HG02571 (cell line): ENCODE data around the gene OR2F2.

ENCODE experiments used
- ATAC-seq: cut with Tn5 transposase; IDR thresholded peaks from one replicate; pipeline ENCODE4 v1.9.1; 2021; ENCODE audit warnings: mild to moderate bottlenecking, moderate library complexity; ENCODE audit not compliant: unreplicated experiment

The OR2F2 gene

DNA sequence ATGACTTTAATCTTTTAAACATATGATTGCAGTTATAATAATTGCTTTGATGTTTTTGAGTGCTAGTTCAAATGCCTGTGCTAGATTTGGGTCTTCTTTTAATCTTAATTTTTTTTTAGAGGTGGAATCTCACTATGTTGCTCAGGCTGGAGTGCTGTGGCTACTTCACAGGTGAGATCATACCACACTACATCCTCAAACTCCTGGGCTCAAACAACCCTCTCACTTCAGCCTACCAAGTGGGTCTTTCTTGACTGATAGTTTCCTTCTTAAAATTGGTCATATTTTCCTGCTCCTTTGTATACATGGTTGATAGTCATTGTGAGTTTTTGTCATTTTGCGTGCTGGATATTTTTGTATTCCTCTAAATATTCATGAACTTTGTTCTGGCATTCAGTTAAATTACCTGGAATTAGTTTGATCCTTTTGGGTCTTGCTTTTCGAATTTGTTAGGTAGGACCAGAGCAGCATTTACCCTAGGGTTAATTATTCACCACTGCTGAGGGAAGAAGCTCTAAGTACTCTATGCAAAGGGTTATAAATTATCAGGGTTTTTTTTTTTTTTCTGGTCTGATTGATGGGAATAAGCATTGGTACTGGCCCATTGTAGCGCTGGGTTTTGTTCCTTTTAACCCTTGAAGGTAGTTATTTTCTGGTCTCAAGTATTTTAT, 21.0 kb upstream of the OR2F2 start:
- ATAC-seq: no peak

DNA sequence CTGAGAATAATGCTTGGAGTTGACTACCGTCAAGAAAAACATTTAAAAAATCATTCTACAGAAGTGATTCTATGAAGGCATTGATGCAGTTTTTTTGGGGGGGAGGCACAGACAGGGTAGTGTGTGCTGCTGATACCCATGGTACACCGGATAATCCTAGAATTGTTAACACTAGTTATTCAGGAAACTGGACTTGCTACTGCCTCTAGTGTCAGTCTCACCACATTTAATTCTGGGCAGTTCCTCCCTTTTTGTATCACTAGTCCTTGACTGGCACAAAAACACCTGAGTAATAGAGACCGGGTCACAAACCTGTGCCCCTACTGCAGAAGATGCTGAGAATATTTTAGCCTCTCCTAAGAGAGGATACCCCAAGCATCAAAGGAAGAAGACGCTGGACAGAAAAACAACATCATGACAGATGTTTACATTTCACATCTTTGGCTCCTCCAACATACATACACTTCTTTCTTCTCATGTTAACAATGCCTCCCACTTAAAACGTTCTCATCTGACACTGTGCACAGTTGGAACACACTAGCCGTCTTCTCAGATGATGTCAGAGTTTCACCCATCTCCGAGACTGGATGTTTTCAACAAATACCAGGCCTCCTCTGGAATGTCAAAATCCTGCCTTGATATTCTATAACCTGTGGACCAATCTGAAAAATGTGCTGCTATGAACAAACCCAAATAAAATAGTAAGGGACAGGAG, 19.9 kb upstream of the OR2F2 start:
- ATAC-seq: no peak

DNA sequence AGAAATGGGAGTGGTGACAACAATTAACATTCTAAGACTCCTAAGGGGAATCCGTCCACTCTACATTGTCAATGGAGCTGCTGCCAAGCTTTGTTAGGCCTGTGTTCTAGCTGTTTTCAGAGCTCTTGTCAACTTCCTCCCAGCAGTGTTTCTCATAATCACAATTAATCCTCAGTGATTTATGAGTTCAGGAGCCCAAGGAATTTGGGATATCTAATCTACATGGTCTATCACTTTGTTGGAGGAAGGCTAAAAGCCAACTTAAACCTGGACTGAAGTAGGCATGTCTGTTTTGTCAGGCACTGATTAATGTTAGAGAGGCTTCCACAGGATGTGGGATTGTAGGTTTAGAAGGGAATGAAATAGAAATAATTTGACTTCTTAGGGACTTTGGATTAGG, 10.2 kb upstream of the OR2F2 start:
- no peak for ATAC-seq

DNA sequence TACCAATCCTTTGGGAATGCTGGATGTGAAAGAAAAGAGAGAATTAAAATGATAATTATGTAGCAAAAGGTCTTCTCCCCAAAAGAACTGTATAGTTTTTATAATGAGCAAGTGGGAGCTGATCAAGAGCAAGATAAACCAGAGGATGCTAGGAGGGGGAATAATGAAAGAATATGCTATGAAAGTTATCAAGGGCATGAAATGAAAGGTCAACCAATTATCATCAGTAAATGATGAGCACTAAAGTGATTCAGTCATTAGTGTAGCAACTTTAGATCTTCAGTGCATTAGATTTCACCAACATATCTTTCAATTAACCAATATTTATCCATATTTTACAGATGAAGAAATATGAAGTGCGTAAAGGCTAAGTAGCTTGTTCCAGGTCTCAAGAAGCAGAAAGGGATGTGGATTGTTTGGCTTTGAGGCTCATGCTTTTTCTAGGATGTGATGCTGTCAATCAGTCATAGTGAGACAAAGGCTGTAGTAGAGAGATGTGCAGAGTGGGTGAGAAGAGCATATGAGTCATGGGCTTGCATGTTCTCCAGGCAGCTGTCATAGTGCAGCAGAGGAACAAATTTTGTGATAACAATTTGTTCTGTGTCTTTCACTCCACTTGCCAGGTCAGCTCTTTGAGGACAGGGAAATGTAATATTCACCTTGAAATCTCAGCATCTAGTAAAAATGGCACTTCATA, 5.7 kb upstream of the OR2F2 start:
- ATAC-seq: peak; percentile 53

DNA sequence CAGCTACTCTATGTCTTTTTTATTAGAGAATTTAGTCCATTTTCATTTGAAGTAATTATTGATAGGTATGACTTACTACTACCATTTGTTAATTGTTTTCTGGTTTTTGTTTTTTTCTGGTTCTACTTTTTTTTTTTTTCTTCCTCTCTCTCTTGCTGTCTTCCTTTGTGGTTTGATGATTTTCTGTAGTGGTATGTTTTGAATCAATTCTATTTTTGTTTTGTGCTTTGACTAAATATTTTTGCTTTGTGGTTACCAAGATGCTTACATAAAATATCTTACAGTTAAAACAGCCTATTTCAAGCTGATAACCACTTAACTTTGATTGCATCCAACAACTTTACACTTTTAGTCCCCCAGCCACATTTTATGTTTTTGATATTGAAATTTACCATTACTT, 3.3 kb upstream of the OR2F2 start:
- ATAC-seq: no peak

DNA sequence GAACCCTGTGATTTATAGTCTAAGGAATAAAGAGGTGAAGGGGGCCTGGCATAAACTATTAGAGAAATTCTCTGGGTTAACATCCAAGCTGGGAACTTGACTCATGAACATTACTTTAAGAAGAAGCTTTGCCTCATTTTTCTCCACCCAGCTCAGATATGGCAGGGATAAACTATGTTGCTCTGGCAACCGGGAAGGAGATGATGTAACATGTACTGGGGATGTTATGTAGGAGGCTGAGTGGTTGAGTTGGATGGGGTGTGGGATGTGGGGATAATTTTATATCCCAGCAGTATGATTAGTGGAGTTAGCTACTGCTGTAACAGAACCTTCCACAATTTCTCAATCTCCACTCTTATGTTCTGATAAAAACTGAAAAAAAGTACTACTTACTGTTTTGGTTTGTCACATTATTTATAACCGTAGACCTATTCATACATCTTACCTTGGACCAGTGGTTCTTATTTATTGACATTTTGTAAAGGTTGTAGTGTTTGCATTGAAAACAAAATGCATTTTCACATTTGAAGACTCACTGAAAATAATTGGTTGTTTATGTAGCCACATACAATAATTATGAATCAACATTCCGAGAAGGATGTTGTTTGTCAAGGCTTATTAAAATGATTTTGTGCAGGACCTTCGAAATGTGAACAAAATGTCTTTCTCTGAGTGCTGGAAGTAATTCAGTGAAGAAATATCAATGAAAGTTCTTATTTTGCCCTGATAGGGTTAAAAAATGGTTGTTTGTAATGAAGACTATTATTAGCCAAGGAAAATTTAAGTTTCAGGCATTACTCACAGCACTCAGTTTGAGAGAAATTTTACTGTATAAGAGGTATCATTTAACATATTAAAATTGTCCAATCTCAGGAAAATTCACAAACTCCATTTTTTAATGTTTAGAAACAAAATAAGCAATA, 1.3 kb downstream of the OR2F2 start:
- ATAC-seq: no peak

DNA sequence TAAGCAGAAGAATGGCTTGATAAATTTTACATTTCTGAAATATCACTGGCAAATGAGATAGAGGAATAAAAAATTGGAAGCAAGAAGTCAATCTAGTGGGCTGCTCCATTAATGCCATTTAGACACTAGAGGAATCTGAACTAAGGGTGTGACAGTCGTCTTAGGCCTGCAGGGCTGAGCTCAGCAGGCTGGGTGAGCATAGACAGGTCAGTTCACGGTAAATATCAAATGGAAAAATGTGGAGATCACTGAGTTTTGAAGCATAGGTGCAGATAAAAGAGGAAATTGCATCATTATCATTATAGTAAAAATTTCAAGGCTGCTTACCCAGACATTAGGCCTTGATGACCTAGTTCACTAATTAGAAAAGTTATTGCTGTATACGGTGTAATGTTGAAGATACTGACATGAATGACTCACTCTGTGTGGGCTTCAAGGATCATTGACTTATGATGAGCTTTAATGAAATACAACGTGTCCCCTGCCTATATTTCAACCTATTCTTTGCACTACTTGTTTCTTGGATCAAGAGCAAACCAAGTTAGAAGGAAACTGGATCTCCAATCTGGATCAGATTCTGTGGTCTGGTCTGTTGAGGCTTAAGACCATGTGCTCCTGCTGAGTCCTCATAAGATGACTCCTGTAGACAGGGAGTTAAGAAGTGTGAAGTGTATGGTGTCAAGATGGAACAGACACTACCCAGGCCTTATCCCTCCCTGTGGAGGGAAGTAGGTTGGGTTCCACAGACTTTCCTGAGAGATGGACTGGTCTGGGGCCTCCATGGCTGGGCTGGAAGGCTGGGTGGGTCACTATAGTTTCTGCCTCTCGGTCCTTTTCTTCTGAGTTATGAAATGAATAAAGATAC, 3.6 kb downstream of the OR2F2 start:
- no peak for ATAC-seq

DNA sequence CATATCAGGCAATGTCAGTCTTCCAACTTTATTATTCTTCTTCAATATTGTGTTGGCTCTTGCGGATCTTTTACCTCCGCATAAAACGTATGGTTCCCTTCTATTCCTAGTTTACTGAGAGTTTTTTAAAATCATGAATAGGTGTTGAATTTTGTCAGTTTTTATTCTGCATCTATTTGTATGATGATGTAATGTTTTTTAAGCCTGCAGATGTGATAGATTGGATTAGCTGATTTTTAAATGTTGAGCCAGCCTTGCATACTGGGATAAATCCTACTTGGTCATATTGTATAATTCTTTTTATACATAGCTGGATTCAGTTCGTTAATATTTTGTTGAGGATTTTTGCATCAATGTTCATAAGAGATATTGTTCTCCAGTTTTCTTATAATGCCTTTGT, 10.4 kb downstream of the OR2F2 start:
- ATAC-seq: no peak

DNA sequence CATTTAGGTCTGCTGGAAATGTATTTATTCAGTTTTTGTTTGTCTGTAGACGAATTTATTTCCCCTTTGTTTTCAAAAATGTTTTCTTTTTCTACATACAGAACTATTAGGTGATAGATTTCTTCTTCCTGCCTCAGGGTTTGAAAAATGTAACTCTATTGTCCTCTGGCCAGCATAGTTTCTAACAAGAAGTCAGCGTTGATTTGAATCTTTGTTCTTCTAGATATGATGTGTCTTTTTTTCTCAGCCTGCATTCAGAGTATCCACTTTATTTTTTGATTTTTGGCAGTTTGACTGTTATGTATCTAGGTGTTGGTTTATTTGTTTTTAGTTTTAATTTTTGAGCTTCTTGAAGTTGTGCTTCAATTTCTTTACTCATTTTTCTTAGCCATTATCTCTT, 12.1 kb downstream of the OR2F2 start:
- no peak for ATAC-seq

DNA sequence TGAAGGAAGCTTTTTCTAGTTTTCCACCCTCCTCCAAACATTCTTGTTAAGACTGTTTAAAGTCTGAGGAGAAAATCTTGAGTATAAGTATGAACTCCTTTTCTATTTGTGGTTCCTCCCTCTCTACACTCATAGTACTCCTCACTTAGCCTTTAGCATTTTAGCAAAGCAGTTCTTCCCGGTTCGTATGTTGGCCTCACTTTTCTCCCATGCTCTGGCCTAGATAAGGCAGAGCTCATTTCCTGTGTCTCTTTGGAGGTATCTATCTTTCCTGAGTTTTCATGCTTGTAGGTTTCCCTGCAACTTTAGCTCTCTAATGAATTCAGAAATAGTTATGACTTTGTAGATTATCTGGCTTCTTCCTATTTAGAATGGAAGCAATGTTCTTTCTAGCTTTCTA, 13.7 kb downstream of the OR2F2 start:
- ATAC-seq: no peak

DNA sequence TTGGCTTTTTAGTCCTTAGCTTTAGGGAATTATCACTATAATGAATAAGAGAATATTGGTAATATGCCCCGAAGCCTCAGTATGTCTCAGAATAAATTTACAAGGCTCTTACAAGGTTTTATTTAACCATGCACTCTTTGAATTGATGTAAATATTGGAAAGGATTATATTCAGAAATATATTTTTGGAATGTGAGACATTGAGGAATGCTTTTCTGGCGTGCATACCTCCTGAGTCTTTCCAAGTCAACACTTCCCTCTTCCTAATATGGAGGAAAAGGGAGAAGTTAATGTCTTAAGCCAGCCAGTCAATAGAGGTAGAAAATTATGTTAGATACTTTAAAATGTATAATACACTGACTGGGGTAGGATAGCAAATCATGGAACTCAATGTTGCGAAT, 18.4 kb downstream of the OR2F2 start:
- ATAC-seq: no peak

DNA sequence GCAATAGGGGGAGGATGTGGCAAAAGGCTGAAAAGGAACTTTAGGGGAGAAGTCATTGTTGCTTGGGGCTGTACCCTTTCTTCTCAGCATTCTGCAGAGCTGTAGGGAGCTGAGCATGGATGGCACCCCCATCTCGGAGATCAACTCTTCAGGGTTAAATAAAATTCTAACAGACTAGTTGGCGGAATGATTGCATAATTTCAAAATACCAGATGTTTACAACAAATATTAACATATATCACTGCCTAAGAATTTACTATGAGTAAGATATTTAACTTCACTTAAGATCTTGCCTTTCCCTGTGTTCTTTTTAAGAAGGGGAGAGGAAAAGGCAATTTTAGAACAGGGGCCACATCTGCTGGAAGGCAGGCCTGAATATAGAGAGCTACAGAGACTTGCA, 19.1 kb downstream of the OR2F2 start:
- no peak for ATAC-seq

DNA sequence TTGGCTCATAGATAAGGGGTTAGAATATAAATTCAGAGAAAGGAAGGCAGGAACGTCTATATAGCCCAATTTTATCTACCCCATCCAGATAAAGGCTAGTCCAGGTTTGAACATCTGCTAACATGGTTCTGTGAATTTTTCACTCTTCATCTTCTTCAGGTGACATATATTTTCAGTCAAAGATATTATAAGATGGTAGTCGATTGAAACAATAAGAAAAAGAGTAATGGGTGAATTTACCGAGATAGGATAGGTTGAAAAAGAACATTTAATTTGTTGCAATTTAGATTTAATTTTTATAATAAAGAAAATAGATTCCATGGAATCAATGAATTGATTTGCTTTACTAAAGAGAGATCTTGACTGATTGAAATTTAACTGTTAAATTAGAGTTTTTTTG, 19.5 kb downstream of the OR2F2 start, which contains the start of gene OR2F1:
Gene OR2F1 (plus strand): TSS at position 301 of the 400 bp plus-strand sequence. CDS start 5,127 bp downstream, outside the sequence.
- ATAC-seq: no peak

DNA sequence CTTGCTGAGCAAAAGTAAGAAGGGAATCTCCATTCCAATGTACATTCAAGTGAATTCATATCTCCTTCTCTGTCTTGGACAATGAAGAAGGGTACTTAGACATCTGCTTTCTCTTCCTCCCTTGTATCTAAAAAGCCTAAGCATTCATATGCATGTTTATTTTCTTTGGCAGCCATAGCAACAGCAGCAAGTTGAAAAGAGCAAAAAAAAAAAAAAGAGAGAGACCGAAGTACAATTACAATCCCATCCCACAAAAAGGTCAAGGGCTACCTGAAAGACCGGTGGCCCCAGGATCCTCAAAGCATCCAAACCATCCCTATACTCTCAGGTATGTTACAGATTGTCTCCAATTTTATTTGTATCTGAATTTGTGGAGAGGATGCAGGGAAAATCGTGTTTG, 23.7 kb downstream of the OR2F2 start:
- no peak for ATAC-seq

DNA sequence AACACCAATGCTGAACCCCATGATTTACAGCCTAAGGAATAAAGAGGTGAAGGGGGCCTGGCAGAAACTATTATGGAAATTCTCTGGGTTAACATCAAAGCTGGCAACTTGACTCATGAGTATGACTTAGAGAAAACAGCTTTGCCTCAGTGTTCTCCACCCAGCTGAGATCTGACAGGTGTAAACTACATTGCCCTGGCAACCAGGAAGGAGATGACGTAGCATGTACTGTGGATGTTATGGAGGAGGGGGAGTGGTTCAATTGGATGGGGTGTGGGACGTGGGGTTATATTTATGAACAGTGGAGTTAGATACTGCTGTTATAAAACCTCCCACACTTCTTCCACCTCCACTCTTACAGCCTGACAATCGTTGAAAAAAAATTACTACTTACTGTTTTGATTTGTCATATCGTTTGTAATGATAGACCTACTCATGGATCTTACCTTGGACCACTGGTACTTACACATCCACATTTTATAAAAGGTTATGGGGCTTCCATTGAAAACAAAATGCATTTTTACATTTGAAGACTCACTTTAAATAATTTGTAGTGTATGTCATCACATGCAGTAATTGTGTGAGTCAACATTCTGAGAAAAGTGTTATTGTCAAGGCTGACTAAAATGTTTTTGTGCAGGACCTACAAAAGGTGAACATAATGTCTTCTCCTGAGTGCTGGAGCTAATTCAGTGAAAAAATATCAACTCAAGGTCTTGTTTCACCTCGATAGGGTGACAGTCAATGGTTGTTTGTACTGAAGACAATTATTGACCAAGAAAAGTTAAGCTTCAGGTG, 26.0 kb downstream of the OR2F2 start:
- ATAC-seq: no peak

DNA sequence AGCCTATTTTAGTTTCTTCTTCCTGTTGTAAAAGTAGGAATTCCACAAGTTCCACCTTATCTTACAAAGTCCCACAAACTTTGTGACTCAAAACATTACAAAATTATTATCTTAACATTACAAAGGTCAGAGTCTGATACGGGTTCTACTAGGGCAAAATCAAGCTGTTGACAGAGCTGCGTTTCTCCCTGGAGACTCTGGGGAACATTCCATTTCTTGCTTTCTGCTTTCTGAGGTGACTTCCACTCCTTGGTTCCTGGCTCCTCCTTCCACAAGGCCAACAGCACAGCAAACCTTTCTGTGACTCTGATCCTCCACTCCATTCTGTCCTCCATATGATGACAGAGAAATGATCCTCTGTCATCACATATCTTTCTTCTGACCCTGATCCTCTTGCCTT, 30.2 kb downstream of the OR2F2 start:
- no peak for ATAC-seq

DNA sequence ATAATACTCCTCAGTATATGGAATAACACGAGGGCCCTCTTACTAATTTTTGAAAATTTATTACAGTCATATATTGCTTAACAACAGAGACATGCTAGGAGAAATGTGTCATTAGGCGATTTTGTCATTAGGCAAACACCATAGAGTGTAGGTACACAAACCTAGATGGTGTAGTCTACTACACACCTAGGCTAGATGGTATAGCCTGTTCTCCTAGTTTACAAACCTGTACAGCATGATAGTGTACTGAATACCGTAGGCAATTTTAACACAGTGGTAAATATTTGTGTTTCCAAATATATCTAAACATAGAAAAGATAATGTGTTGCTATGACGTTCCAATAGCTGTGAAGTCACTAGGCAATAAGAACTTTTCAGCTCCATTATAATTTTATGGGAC, 32.4 kb downstream of the OR2F2 start:
- ATAC-seq: no peak

DNA sequence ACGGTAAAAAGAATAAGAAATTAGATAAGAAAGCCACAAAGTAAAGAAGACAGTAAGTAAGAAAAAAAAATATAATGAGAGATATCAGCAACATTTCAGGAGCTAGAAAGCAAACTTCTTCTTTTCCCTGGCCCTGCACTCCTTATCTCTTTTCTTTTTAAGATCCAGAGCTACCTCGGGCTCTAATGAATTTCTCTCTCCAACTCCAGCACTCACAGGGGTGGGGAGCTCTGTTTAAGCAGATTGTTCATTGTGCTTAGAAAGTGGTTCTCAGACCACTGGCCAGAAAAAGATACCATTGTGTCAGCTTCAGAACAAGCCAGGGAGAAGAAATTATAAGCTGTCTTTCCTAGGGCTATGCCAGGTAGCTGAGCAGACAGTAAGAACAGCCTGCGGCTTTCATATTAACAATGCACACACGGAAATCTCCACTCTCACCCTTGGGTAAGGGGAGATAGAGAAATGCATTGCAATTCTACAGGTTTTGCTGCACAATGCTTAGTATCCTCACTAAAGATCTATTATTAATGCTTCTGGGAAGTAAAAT, 38.9 kb downstream of the OR2F2 start:
- ATAC-seq: no peak

DNA sequence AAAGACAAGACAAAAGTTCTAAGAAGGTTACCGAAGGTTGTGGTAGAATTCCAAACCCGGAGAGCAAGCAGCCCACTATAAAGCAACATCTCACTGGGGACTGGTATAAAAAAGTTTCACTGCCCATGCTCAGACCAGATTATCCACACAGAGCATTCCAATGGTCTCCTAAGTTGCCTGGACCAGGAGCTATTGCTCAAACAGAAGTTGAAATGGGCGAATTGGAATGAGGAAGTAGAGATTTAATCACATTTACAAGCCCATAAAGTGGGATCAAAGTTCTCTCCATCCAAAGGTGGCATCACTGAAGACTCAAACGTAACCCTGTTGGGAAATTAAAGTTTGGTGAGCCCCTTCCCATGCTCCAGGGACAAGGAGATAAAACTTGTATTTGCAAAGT, 39.4 kb downstream of the OR2F2 start:
- ATAC-seq: no peak
